Measurements from ENCODE around the gene B3GALNT1. TPM values are rescaled to one million over a fixed set of nuclear protein-coding genes. Genes with fewer than 3 reads are reported as not detected.

The B3GALNT1 gene
- total RNA-seq, 1 experiment from 2014 or later, result 13.2 TPM

Other genes starting within 250 kb of the B3GALNT1 start
- 55.5 and 55.6 TPM in 2 replicates for gene NMD3, start 116.0 kb upstream of the B3GALNT1 start, total RNA-seq (2021)

Measured in H9 (cell line).